GM19035 (cell line): ENCODE measurements around the gene PACC1.
"Not testable (repeated sequence)": the region's sequence is repeated elsewhere in the genome, so short reads cannot be mapped to it uniquely, and the experiment has no call there.

ENCODE experiments used
- ATAC-seq: cut with Tn5 transposase; IDR thresholded peaks from one replicate; pipeline ENCODE4 v1.9.1; 2021; ENCODE audit not compliant: unreplicated experiment

PACC1 gene

DNA sequence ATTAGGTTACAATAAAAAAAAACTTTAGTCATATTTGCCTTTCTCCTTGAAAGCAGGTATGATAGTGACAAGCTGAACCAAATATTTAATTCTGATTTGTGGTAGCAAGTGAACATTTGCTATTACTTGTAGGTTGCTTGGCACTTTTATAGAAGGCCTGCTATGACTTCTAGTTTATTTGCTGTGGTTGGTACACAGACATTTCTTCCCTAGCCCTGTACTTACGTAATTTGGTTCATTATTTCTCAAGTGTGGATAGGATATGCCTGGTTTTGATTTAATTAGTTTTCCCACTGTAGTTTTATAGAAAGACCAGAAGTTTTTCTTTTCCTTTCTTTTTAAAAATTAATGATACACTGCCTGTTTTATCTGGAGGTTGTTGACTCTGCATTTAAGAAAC, 73.6 kb downstream of the PACC1 start:
- no peak for ATAC-seq

DNA sequence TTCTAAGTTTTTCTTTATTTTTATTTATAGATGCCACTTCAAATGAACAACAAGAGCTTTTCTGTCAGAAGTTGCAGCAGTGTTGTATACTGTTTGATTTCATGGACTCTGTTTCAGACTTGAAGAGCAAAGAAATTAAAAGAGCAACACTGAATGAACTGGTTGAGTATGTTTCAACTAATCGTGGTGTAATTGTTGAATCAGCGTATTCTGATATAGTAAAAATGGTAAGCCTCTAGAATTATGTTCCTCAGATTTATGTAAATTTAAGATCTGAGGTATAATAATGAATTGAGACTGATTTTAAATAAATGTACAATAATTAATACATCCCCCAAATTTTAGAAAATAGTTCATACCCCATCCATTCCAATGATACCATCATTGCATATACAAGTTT, 85.6 kb downstream of the PACC1 start:
- no peak for ATAC-seq

DNA sequence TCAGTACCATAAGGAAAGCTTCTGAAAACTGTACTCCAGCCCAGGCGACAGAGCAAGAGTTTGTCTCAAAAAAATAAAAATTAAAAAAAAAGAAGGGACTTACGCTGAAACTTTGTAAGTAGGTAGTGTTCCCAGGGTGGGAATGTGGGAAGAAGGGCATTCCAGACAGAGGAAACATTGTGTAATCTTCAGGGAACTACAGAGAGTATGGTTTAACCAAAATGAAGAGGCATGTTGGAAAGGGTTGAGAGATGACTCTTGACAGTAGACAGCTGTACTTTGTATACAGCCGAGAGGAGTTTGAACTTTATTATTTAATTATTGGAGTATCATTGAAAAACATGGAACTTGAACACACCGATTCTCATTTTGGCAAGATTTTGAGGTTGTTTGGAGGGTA, 86.4 kb downstream of the PACC1 start:
- no peak for ATAC-seq

DNA sequence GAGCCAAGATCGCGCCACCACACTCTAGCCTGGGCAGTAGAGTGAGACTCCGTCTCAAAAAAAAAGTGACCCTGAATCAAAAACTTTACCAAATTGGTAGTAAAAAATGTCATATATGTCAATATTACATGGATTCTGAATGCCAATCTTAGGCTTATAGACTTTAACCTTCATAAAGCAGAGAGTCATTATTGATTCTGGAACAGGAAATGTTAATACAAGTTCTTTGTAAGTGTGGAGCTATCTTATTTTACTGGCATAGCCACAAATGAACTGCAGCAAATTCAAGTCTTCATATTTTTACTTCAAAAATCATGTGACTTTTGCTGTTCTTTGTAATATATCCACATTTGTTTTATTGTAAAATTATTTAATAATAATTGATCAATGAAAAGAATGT, 88.1 kb downstream of the PACC1 start:
- no peak for ATAC-seq

DNA sequence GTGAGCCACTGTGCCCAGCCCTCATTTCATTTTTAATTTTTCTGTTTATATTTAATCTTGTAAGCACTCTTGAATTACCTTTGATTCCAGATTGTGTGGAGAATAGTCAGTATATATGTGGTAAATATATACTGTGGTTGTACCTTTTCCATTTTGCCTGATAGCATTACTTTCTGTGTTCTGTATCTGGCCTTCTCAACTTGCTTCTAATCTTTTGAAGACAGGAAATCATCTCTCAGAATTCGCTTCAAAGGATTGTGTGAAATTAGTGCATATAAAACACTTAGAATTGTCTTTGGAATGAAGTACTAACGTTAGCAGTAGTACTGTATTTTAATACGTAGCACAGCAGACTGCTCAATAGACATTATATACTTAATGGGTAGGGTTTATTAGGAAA, 91.6 kb downstream of the PACC1 start:
- ATAC-seq, result no peak

DNA sequence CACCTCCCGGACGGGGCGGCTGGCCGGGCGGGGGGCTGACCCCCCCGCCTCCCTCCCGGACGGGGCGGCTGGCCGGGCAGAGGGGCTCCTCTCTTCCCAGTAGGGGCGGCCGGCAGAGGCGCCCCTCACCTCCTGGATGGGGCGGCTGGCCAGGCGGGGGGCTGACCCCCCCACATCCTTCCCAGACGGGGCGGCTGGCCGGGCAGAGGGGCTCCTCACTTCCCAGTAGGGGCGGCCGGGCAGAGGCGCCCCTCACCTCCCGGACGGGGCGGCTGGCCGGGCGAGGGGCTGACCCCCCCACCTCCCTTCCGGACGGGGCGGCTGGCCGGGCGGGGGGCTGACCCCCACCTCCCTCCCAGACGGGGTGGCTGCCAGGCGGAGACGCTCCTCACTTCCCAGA, 93.7 kb downstream of the PACC1 start:
- not testable (repeated sequence) for ATAC-seq

DNA sequence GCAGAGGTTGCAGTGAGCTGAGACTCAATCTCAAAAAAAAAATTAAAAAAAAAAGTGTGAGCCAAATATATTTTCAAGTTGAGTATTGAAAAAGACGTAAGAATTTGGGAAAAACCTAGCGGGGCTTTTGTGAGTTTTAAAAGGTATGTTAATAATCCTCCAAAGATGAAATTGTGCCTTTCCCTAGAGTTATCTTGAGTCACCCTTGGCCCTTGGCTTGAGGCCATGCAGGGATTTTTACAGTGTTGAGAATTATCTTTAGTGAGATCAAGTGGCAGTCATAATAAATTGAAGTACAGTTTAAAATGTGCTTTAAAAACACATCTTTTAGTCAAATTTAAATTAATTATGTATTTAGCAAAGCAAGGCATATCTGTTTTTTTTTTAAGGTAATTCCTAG, 96.8 kb downstream of the PACC1 start:
- no peak for ATAC-seq

DNA sequence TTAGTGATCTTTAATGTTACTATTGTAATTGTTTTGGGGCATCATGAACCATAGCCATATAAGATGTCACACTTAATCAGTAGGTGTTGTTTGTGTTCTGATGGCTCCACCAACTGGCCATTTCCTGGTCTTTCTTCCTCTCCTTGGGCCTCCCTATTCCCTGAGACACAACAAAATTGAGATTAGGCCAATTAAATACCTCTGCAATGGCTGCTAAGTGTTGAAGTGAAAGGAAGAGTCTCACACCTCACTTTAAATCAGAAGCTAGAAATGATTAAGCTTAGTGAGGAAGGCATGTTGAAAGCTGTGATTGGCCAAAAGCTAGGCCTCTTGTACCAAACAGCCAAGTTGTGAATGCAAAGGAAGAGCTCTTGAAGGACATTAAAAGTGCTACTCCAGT, 98.8 kb downstream of the PACC1 start:
- no peak for ATAC-seq

DNA sequence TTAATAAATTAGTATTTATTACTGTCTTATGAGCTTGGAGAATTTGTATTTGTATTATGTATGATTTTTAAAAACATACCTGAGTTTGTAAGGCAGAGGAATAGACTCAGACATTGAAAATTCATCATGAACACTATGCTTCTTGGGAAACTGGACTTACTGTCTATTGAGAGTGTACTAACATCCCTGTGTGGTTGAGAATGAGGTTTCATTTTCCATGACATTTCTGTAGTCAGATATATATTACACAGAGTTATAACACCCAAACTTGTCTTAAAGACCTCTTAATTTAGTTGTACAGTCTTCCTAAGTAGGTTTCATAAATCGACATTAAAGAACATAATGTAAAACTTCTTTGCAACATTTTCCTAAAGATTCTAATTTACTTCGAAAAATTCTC, 99.5 kb downstream of the PACC1 start:
- no peak for ATAC-seq
